ENCODE results near the gene ING3.

DNA sequence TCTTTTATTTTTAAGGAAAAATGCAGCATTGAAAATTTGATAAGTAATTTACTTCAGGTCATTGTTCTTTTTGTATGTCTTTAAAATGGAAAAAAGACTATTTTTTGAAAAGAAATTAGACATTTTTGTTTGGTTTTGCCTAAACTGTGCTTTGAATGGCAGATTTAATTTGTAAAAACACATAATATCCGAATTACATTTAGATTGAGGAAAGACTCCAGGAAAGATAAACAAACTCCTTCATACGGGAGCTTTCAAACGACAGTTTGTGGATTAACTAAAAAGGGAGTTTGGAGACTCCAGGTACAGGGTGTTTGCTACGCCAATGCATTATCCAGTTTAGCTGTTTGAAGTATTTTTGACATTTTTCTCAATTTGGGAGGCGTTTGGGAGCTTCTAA is 74.0 kb downstream of the ING3 start:
- TF ChIP-seq POLR2AphosphoS5 (IDR thresholded peaks at IDR 0.05), result no peak
- TF ChIP-seq POLR2A (IDR thresholded peaks at IDR 0.05), result no peak
